Measurements from ENCODE around the gene GLA.

The GLA gene

DNA sequence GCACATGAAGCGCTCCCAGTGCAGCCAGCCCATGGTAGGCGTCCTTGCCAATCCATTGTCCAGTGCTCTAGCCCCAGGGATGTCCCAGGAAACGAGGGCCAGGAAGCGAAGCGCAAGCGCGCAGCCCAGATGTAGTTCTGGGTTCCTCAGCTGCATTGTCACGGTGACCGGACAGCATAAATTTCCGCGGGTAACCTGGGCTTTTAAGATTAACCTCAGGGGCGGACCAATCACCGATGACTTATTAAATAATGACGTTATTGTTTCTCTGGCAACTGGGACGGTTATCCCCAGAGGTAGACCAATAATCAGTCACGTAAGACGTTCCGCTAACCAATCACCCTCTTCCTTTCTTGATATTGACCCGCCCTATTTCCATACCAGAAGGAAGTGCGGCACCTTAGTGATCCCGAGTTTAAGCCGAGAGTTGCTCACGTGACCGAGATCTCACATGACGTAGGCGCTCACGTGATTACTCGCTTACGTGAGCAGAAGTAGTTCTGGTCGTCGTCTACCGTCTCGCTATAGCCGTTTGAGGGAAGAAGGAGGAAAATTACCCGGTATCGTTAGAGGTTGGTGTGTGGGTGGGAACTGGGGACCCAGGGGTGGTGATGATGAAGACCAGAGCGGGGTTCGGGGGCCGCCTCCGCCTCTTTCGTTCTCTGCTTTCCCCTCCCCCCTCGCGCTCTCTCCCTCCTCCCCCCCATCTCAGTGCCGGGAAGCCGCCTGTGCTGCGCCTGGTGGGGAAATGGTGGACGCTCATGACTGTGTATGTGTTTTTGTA lies at the start of gene GLA, which contains the start of gene HNRNPH2:
TSS of gene GLA (minus strand) at position 178 of the 784 bp plus-strand sequence. CDS start at position 156, 22 bp downstream.
TSS of gene HNRNPH2 (plus strand) at position 475 of the 784 bp plus-strand sequence. CDS start 3,767 bp downstream, outside the sequence.
- peak; percentile 12 to 95 (median 80) for DNase-seq

DNA sequence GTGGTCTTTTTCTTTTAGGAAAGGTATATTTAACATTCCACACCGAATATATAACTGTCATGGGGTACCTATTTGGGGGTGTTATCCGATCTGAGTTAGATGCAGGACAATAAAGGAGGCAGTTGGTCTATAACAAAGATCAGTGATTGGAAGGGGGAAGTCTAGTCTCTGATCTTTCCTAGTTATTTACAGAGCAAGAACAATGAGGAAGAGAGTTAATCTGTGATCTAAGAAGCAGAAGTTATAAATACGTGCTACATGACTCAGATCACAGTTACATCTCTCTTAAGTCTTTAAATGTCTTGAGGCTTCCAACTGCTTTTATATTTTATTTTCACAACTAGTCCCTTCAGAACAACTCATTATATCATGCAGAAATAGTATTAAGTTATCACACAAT lies 44.3 kb upstream of the GLA start:
- DNase-seq = no peak

DNA sequence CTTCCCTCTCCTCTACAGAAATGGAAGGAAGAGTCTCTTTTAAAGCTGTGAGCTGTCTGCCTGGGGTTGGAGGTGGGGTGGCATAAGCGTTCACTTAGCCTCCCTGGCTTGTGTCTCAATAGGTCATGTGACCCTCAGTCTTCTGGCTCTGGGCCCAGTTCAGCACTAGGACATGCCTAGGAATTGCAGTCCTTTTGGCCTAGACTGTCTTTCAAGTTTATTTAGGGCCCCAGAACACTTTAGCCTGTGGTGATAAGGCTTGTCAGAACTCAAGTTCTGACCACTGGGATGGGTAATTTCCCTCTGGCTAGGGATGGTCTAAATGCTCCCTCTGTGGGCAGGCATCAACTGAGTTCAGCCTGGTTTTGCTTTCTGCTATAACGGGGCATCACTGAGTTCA lies 43.2 kb upstream of the GLA start:
- DNase-seq = peak in 9 of 56 donors; percentile 0 to 28 (median 3)

DNA sequence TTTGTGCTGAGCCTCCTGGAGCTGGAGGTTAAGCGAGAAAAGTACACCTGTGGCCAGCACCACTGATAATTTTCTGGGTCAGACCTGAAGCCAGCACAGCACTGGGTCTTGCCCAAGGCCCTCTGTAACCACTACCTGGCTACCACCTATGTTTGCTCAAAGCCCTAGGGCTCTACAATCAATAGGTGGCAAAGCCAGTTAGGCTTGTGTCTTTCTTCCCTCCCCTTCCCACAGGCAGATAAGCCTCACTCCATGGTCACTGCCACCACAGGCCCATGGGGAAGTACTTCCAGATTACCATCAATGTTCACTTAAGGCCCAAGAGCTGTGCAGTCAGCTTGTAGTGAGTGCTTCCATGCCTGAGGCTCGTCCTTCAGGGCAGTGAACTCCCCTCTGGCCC lies 42.4 kb upstream of the GLA start:
- no peak for DNase-seq

DNA sequence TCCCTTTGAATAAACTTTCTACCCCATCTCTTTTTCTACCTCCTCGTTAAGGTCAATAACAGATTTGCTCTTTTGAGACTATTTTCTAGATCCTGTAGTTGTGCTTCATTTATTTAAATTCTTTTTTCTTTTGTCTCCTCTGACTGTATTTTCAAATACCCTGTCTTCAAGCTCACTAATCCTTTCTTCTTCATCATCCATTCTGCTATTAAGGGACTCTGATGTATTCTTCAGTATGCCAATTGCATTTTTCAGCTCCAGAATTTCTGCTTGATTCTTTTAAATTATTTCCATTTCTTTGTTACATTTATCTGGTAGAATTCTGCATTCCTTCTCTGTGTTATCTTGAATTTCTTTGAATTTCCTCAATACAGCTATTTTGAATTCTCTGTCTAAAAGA lies 41.6 kb upstream of the GLA start:
- DNase-seq = no peak

DNA sequence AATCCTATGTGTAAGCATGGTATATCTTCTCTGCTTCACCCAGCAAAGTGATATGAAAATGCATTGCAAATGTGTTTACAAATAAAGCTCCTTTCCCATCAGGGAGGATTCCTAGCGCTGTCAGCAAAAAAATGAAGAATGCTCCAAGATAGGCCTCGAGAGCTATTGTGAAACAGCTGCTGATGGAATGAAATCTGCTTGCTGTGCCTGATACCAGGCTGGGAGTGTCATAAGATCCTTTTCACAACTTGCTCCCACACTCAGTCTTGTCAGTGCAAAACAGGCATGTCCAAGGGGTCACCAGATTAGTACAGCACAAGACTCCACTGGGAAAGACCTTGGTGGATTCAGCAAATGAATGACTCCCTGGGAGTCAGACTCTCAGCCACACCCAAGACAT lies 34.4 kb upstream of the GLA start:
- no peak for DNase-seq

DNA sequence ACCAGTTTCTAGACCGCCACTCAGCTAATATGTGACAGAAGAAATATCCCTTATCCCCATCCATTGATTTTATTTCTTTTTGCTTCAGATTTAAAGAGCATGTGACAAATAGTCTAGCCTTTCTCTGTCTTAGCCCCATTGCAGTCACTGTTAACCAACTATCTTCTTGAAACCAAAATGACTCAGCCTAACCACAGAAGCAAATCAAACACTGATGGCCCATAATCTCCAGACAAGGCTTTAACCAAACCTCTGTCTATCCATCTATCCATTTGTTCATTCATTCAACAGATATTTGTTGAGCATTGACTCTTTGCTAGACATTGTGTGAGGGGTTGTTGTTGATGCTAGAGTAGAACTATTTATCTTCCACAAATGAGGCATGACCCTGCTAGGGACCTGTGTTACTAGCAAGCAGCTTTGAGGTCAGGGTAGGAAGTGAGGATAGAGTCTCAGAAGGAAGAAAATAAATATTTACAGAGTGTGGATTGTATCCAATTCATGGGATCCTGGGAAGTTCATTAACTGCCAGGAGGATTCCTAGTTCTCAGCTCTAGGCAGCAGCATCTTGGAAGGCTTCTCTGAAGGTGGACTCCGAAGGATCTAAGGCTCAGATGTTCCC lies 22.8 kb upstream of the GLA start:
- DNase-seq = no peak

DNA sequence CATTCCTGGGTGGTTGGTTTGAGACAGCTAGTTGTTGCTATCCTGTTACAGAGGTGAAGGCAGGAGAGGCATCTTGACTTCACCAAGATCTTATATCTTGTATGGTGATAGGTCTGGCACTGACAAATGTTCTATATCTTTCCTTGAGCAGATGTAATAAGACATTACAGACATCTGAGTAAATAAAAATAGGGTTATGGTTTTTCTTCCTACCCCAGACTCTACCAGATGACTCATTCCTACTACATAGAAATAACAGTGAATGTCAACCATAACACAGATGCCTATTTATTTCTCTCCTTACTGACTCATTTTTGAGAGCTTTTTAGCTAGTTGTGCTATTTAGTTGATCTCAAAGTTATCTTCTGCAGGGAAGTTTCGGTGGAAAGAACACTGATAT lies 22.2 kb upstream of the GLA start:
- no peak for DNase-seq

DNA sequence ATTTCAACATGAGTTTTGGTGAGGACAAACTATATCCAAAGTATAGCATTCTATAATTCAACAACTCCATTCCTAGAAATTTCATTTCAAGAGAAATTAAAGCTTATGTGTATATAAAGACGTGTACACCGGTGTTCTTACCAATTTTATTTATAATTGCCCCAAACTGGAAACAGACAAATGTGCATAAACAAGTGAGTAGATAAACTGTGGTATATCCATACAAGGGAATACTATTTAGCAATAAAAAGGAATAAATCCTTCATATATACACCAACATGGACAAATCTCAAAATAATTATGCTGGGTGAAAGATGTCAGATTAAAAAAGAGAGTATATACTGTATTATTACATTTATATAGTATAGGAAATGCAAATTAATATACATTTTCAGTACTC lies 20.2 kb upstream of the GLA start:
- DNase-seq = no peak

DNA sequence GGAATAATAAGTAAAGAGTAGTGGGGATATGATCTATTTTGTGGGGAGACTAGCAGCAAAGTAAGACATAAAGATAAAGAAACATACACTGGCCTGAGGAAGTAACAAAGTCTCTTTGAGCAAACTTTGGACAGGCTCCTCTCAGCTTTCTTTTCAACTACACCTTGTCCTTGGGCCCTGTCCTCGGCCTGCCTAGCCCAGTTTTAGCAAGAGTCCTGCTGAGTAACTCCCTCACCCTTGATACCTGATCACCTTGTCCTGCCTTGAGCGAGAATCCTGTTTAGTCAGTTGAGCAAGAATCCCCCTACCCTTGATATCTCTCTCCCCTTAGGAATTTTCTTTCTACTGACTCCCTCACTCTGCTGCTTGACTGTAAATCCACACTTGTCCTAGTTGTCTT lies 11.8 kb upstream of the GLA start:
- DNase-seq = no peak

DNA sequence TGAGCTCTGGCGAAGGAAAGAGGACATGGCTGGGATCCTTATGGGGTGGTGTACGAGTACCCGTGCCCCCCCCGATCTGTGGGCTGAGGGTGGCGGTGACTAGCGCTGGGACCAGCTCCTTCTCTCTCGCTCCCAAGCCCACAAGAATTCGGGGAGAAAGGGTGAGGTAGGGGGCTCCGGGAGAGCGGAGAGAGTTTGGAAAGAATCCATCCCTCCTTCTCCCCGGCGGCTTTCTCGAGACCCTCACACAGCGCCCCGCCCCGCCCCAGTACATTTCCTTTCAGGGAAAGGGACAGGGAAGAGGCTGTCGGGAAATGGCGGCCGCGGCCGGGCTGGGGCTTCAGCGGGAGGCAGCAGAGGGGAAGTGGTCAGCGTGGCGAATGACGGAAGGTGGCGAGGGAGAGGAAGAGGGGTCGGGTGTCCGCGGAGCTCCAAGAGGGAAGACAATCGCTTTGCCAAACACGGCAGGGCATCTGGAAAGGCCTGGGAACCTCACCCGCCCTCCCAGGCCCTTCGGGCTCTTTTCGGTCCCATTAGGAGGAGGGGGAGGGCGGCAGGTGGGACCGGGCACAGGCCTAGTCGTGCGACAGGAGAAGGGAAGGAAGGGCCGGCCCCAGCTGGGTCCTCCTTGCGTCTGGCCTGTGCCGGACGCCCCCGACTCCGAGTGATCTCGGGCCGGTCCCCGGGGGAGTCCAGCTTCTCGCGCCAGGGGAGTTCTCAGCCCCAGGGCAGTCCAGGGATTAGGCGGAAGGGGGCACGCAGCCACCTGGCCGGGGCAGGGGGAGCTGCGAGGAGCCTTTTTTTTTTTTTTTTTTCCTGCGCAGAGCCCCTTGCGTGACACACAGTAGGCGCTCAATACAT lies 10.5 kb upstream of the GLA start:
- peak in 54 of 56 donors; percentile 3 to 71 (median 40) for DNase-seq

DNA sequence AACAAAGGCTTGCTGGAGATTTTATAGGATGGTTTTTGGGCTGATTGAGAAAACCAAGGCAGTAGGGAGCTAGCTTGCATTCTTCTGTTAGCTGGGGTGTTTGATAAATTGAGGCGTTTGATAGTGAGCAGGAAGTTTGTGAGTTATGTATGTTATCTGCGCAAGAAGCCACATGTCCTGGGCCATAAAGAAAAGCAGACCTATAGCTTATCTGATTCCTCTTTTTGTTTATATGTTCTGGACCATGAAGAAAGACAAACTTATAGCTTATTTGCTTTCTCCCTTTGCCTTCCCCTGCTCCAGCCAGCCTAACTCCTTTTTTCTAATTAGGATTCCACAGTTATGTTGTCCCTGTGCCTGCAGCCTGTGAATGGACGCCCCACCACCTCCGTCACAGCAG lies 9.5 kb upstream of the GLA start:
- DNase-seq = peak in 1 of 56 donors; percentile 7

DNA sequence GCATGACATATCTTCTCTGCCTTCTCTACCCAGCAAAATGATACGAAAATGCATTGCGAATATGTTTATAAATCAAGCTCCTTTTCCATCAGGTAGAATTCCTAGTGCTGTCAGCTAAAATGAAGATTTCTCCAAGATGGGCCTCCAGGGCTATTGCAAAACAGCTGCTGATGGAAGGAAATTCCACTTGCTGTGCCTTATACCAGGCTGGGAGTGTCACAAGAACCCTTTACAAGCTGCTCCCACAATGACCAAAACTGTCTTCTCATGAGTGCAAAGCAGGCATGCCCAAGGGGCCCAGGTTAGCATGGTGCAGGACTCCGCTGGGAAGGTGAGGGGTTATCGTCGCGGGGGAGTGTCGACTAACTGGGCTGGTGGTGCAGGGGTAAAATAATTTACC lies 9.0 kb upstream of the GLA start:
- no peak for DNase-seq

DNA sequence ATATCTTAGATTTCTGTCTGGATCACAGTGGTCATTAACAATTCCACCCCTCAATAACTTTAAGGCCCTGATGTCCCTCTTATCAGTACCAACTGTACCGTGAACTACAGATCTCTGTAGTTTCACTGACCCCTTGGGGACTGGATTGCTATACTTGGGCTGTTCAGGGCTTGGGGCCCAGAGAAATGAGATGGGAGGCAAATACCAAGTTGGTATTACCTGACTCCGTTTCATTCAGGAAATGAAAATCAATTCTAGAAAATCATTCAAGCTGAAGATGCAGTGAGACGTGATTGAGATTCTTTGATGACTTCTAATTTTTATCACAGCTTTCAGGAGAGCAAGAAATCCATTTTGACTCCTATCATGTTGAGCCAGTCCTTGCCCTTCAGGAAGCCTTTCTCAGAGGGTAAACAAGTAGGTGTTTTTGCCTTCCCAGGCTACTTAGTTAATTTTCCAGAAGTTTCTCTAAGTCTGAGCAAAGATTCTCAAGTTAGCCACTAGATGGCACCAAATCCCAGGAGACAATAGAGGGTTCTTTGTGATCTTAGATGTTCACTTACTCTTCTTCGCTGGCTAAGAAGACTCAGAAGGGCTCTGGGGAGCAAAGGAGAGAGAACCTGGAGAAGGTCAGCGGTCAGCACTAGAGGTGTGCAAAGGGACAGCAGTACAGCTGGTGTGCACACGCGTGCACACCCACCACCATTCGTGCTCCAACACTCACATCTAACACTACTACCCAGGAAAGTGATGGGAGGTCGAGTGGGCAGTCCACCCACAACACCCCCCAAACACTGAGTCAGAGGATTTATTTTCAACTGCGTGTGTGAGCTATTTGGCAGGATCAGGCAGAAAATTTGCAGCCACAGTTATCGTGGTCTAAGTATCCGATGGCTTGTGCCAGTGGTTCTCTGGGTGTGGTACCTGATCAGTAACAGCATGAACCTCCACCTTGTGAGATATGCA lies 7.7 kb upstream of the GLA start:
- peak in 30 of 56 donors; percentile 0 to 34 (median 6) for DNase-seq

DNA sequence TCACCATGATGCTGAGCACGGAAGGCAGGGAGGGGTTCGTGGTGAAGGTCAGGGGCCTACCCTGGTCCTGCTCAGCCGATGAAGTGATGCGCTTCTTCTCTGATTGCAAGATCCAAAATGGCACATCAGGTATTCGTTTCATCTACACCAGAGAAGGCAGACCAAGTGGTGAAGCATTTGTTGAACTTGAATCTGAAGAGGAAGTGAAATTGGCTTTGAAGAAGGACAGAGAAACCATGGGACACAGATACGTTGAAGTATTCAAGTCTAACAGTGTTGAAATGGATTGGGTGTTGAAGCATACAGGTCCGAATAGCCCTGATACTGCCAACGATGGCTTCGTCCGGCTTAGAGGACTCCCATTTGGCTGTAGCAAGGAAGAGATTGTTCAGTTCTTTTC lies 4.3 kb upstream of the GLA start:
- peak in 1 of 56 donors; percentile 0 for DNase-seq

DNA sequence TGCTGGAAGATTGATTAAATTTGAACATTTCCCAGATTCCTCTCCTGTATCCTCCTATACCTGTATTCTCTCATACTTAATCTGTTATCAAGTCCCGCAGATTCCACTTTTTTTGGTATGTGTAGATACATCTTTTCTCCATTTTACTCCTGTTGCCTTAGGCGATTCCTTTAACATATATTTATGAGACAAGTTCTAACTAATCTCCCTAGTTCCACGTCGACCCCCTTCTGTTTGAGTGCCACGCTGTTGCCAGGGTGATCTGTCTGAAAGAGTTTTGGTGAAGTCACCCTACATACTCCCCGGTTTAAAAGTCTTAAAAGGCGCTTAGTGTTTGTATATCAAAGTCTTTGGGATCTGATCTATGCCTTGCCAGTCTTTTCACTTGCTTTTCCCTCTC lies 2.7 kb upstream of the GLA start:
- DNase-seq = no peak

DNA sequence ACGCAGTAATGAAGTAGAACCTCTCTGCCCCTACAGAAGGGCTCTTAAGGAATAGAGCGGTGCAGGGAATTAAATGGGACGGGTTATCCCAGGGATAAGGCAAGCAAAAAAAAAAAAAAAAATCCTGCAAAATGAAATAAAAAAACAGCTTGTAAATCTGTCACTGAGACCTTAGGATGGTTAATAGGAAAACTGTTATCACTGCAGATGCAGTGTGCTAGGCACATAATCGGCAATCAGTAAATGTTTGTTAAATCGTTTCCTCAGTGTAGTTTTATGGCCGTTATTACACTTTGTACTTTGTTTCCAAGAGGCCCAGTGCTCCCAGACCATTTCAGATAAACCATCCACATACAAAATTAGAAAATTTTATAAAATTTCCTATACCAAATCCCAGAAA lies 1.3 kb upstream of the GLA start:
- no peak for DNase-seq

DNA sequence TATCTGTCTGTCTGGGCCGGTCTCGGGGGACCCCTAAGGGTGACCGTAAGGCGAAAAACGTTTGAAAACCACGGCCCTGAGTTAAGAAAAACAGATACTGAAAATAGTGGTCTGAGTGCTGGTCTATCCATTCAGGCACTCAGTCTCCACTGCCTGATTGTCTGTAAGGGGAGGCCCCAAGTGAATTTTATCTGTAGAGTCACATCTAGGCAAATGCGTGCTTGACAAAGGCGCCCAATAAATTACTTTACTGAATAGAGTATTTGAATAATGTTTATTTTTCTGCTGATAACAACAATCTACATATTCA lies 762 bp upstream of the GLA start:
- DNase-seq = no peak

DNA sequence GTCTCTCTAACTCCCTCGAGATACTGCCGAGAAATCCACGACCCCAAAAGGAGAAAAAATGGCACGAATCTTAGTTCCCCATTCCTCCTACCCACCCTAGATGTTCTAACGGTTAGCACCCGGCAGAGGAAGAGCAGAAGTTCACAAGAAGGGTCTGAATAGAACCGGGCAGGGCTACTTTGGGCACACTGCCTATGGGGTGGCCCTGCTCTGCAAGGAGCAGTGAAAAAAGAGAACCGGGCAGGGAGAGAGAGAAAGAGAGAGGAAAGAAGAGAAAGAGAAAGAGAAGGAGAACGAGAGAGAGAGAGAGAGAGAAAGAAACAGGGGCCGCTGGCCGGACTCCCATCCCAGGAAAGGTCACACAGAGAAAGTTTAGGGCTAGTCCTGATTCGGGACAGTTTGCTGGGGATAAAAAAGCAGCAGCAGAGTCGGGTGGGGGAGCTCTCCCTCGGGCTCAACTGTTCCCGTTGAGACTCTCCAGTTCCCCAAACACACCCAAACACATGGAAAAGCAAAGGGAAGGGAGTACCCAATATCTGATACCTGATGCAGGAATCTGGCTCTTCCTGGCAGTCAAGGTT lies 468 bp downstream of the GLA start:
- DNase-seq = peak in 5 of 56 donors; percentile 29 to 44 (median 34)

DNA sequence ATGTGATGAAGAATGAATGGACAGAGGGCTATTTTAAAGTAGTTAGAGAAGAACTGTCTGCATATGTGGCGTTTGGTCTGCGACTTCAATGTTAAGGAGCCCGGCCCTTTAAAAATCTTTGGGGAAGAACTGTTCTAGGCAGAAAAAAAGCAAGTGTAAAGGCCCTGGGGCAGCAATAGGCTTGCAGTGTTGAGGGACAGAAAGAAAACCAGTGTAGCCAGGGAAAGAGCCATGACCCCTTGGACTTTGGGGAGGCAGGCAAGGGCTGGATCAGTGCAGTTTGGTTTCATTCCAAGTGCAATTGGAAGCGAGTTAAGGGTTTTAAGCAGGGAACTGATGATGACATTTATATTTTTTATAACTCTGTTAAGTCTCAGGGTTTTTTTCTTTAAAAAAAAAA lies 7.9 kb downstream of the GLA start:
- DNase-seq = no peak

DNA sequence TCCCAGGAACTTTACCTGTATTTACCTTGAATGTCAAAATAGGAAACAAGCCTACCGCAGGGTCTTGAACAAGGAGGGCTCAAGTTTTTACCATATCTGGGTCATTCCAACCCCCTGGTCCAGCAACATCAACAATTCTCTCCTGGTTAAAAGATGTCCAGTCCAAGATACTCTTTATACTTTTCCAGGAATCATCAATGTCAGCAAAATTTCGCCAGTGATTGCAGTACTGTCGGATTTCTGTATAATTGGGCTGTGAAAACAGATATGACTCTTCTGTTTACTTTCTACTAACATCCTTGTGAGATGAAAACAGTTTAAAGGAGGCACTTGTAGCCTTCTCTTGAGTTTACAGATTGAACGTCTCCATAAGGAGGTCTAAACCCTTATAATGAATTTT lies 9.0 kb downstream of the GLA start:
- no peak for DNase-seq

Data from nucleus accumbens (tissue), 56 donors.